Right kidney (tissue), 1 donor: ENCODE results near the gene SELENOF.
A peak's percentile ranks its signal among the peaks of the same experiment; 100 is the strongest.
"Not testable (repeated sequence)": the region's sequence is repeated elsewhere in the genome, so short reads cannot be mapped to it uniquely, and the experiment has no call there.

Experiments
- DNase-seq: peaks from one replicate; pipeline ENCODE4 v3.0.0-alpha.2; 2016

The SELENOF gene

DNA sequence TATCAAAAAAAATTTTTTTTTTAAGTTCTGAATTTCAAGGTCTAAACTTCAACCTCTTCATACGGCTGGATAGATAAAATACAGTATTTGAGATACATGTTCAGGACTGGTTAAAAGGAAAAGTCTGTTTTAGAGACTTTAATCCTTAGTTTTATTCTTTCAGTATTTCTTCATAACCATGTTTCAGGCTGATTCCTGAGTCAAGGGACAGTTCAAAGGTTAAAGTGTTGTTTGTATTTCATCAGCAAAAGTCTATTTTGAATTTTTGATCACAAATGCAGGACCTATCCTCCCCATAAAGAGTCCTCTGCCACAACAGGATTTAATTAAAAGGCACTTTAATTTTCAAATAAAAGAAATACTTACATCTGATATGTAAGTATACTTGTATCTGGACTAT lies 53.5 kb downstream of the SELENOF start:
- DNase-seq, result no peak

DNA sequence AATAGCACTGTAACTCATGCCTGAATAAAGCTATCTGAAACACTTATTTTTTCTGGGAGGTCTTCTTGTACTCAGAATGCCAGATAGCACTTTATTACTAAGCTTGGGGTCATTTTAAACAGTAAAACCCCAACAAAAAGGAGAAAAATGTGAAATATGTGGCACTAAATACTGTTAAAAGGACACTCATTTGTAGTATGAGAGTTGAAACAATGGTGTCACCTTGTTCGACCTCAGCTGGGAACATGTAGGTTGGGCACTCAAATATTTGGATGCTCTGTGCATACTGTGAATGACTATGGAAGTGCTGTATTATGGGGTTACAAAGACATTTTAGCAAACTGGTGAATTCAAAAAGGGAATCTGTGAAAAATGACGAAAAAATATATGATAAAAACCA lies 53.9 kb downstream of the SELENOF start:
- no peak for DNase-seq

DNA sequence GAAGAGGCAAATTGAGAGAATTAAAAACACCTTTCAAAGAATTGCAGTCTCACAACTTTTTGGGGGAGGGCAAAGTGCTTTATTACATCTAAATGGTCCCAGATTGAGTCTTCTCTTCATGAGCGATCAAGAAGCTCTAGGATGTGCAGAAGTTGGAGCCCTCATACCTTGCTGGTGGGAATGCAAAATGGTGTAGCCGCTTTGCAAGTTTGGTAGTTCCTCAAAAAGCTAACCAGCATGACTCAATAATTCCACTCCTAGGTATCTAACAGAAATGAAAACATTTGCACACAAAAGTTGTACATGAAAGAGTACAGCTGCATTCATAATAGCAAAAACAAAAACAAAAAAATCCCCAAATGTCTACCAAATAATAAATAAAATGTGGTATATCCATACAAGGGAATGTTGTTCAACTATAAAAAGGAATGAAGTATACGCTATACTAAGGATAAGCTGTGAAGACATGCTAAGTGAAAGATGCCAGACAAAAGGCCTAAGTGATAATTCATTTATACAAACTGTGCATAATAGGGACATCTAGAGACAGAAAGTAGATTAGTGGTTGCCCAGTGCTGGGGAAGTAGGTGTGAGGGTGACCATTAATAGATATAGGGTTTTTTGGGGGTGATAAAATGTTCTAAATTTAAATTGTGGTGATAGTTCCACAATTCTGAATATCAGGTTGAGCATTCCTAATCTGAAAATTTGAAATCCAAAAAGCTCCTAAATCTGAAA lies 55.2 kb downstream of the SELENOF start:
- no peak for DNase-seq

DNA sequence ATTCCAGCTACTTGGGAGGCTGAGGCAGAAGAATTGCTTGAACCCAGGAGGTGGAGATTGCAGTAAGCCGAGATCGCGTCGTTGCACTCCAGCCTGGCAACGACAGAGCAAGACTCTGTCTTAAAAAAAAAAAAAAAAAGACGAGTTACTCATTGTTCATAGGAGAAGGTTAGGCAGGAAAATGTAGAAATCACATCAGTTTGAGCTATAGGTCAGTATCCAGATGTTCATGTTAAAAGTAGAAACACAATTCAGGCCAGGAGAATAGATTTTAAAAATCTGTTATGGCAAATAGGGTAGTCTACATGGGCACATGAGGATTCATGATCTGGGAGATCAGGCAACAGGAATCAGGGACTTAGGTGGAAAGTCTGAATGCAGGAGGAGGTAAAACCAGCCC lies 57.7 kb downstream of the SELENOF start:
- no peak for DNase-seq

DNA sequence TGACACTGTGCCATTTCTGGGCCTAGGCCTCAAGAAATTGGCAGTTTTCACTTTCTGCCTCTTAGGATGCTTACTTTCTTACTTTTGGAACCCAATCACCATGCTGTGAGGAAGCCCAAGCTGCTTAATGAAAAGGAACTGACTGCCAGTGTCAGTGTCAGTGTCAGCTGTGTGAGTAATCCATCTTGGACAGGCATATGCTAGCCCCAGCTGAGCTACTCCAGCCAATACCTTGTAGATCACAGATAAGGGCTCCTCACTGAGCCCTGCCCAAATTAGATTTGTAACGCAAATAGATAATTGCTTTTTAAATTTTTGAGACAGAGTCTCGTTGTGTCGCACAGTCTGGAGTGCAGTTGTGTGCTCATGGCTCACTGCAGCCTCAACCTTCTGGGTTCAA lies 59.6 kb downstream of the SELENOF start:
- DNase-seq, result no peak

DNA sequence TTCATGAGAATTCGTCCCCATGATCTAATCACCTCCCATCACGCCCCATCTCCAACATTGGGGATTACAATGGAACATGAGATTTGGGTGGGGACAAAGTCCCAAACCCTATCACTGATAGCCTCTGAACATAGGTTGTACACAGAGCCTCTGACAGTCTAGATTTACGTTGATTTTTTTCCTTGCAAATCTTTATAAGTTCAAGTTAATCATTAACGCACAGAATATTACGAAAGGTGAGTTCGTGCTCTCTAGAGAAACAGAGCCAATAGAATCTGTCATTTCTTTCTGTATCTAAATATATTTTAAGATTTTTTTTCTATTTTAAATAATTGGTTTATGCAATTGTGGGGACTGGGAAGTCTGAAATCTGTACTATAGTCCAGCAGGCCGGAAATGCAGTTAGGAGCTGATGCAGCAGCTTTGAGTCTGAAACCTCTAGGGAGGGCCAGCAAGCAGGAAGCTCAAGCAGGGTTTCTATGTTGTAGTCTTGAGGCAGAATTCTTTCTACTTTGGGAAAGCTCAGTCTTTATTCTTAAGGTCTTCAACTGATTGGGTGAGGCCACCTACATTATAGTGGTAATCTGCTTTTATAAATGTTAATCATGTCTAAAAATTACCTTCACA lies 61.0 kb downstream of the SELENOF start:
- no peak for DNase-seq

DNA sequence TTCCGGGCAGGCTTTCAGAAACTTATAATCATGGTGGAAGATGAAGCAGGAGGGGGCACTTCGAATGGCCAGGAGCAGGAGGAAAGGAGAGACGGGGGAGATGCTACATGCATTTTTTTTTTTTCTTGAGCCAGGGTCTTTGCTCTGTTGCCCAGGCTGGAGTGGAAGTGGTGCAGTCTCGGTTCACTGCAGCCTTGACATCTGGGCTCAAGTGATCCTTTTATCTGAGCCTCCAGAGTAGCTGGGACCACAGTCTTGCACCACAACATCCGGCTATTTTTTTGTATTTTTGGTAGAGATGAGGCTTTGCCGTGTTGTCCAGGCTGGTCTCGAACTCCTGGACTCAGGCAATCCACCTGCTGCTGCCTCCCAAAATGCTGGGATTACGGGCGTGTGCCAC lies 61.6 kb downstream of the SELENOF start:
- no peak for DNase-seq

DNA sequence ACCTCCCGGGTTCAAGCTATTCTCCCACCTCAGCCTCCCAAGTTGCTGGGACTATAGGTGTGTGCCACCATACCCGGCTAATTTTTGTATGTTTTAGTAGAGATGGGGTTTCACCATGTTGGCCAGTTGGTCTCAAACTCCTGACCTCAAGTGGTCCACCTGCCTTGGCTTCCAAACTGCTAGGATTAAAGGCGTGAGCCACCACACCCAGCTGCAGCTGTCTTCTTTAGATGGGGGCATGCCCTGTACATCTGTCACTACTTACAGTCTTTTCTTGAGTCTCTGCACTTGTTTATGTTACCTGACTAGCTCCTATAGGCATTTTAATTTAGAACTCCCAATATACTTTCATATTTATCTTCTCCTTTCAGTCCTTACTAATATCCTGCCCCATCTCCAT lies 64.2 kb downstream of the SELENOF start:
- no peak for DNase-seq

DNA sequence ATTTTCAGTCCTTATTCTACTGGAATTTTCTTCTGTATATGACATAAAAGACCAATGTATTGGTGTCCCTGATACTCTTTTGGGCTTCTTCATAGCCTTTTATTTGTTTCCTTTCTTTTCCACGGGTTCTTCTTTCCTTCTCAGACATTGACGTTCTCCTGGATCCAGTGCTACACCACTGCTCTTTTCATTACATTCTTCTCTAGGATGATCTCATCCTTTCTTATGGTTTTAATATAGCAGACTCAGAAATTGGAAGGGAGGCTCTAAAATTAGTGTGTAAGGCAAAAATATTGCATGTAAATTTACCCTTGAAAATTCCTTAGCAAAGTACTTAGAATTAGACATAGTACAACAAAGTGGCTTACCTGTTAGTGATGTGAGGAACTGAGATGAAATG lies 65.3 kb downstream of the SELENOF start:
- no peak for DNase-seq

DNA sequence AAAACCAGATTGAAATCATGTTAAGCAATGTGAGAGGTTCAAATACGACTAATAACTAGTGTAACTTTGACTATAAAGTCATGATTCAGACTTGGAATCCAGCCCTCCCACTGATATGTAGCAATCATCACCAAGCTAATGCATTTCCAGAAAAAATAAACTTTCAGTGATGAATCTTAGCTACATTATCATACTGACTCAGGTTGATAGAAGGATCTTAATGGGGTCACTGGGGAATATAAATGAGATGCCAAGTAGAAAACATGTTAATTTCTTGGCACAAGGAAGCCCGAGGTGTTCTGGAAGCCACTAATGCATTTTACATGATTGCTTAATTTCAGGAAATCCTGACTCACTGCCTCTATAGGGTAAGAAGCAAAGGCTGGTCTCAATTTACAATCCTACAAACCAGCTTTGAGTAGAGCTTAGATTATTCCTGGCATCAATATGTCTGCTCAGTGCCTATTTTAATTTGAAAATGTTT lies 67.7 kb downstream of the SELENOF start:
- no peak for DNase-seq

DNA sequence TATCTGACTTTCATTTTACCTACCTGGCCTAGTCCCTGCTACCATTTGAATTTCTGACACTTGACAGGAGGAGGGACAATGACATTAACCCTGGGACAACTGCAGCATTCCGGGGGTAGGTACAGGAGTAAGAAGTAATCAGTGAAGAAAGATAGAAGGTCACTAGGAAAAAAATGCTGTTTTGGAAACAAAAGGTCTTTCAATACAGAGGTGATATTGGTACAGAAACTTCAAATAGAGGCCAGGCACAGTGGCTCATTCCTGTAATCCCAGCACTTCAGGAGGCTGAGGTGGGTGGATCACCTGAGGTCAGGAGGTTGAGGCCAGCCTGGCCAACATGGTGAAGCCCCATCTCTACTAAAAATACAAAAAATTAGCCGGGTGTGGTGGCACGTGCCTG lies 68.4 kb downstream of the SELENOF start:
- no peak for DNase-seq

DNA sequence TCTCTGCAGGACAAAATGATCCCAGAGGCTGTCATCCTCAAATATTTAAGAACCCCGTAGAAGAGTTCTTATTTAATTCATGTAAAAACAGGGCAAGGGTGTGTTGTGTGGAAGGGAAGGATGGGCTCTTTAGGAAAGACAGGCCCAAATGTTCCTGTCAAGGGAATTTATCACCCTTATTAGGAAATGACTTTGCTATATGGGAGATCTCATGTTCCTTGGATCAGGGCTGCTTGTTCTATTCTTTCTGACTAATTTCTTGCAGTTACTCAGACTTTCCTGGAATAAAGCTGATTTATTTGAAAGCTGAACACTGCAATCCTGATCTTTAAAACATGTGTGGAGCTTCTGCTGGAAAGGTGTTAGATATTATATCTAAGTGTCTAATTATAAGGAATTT lies 72.8 kb downstream of the SELENOF start:
- no peak for DNase-seq

DNA sequence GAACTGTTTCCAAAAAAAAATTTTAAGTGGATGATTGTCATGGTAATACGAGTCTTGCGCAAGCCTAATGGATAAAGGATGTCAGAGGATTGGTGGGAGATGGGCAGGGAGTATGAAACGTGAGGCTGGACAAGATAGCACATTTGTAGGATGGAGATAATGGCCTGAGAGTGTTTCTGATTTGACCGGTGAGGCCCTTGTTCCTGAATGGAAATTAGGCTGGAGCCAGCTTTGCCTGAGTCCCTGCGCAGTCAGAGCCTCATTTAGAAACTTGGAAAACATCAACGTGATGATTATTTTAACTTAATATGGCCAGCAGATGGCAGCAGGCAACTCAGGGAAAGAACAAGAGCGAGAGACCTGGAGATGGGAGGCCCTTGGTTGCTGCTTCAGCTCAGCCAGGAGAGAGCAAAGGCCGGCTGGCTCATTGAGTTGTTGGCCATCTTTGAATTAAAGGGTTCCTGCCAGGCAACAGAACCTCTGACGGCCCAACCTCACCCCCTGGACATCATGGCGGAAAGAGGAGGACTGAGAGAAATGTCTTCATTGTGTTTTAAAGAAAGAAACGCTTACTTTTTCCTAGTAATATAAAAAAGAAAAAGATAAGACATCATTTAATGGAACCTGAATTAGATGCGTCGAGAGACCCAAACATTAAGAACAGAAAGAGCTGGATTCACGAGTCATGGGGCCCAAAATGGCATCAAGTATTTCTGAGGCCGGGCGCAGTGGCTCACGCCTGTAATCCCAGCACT lies 80.3 kb downstream of the SELENOF start:
- peak; percentile 44 for DNase-seq

DNA sequence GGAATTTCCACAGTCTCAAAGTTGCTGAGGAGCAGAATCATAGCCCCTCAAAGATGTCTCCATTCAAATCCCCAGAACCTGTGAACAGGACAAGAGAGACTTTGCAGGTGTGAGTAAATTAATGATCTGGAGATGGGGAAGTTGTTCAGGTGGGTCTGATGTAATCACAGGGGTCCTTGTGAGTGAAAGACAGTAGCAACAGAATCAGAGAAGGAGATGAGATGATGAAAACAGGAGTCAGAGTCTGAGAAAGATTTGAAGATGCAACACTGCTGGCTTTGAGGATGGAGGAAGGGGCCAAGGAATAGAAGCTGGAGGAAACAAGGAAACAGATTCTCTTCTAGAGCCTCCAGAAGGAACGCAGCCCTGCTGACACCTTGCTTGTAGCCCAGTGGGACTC lies 81.5 kb downstream of the SELENOF start:
- DNase-seq, result no peak

DNA sequence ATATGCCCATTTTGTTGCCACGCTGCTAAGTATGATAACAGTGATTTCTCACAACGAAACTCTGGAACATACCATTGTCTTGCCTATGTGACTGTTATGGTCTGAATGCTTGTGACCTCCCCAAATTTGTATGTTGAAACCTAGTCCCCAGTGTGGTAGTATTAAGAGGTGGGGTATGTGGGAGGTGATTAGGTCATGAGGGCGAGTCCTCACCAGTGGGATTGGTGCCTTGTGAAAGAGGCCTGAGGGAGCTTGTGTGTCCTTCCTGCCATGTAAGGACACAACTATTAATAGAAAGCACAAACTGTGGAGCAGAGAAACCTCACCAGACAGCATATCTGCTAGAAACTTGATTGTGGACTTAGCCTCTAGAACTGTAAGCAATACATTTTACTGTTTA lies 84.6 kb downstream of the SELENOF start:
- no peak for DNase-seq

DNA sequence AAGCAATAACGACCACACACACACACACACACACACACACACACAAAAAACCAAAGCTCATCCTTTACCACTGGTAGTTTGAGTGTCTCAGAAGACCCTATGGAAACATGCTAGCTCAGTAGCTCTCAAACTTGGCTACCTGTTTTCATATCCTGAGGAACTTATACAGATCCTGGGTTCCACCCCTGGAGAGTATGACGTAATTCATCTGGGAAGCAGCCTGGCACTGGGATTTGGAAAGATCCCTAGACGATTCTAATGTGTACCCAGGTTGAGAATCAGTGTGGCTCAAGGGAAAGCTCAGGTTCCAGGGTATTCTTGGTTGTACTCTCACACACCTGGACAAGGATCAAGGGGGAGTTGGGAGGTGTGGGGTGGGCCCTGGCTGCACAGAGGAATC lies 85.9 kb downstream of the SELENOF start:
- DNase-seq, result no peak

DNA sequence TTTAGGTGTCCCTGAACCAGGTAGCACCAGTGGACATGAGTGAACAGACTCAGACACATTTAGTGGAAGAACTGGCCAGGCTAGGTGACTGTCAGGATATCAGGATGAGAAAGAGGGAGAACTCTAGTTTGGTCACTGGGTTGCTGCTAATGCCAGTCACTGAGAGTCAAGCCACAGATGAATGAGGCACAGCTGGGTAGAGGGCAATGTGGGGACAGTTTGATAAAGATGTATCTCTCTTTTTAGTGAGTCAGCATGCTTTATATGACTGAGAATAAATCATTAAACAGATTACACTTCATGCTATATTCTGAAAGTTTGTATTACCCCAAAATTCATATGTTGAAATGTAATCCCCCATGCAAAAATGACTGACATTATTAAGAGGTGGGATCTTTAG lies 87.1 kb downstream of the SELENOF start:
- no peak for DNase-seq

DNA sequence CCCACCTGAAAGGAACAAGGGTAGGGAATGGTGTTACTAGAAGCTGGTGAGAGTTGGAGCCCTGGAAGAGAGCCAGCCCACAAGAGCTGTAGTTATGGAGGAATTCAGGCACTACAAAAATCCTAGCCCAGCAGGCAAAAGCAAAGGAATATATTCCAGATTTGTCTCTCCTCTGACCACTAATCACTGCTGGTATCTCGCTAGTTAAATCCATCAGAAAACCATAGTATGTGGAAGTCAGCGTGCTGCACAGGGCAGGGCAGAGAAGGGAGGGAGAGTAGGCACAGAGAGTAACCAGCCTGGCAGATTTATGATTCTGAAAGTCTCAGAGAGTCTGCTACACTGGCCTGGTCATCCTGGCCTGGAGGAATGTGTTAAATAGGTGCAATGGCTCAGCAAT lies 88.6 kb downstream of the SELENOF start:
- no peak for DNase-seq

DNA sequence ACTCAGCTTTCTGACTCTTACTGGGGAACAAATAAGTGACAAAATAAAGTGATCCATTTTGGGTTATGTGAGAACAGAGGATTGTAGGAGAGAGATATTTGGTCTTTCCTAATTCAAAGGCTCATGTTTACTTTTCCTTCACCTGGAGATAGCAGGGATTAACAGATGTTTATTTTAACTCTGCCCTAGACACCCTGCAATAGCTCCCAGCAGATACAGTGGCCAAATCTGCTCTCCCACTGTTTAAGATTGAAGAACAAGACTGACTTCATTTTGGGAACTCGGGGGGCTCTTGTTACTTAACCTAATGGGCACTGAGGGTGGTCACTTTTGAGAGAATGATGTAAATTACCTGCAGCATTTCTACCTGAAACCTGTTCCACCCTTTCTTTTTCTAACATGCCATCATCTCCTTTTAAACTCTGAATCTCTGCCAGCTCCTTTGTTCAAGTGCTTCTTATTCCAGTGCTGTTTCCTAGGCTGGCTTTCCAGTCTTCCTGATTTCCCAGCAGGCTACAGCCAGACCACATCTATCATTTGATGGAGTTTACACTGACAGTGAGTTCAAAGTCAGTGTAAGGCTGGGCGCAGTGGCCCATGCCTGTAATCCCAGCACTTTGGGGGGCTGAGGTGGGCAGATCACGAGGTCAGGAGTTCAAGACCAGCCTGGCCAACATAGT lies 90.0 kb downstream of the SELENOF start:
- DNase-seq, result no peak

DNA sequence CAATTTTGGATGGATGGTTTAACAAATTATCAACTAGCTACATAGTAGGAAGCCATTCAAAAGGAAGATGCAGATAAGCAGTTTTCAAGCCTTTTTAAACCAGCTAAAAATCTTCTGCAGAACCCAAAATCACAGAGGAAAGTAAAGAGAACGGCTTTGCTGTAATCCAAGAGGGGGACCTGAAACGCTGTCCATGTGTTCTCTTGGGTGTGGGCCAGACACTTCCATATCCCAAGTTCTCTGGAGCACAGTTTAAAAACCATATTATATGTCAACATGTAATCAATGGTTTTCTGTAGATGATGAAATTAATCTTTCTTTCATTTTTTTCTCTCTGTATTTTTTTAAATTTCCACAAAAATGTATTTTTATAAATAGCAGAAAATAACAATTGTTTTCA lies 90.5 kb downstream of the SELENOF start:
- DNase-seq, result no peak

DNA sequence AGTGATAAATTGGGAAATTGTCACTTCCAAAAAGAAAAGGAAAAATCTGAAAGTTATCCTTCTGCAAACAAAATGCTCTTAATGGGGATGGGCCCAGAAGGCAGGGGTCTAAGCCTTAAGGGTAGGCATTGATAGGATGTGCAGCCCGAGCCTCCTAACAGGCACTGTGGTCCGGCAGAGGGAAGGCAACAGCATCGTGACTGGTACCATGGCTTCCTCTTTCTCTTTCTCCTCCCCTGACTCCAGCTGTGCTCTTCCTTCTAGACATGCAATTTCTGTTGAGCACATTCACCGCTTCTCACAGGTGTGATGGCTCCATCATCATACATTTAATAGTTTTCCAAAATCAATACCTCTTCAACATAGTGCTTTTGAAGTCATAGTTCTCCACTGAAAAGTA lies 91.5 kb downstream of the SELENOF start:
- DNase-seq, result no peak

DNA sequence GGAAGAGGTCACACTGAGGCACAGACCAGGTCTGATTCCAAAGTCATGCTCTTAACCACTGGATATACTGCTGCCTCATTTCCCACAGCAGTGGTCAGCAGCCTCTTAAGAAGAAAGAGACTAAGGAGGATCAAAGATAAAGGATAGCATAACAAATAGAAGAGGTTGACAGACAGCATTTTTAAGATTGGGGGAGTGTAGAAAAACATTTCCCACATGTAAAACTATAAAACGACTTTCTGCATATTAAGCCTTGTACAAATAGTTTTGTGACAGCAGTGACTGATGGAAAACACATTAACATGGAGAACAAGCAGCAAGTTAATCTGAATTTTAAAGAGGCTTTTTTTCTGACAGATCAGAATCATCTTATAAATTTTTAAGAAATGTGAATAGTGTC lies 92.0 kb downstream of the SELENOF start:
- no peak for DNase-seq

DNA sequence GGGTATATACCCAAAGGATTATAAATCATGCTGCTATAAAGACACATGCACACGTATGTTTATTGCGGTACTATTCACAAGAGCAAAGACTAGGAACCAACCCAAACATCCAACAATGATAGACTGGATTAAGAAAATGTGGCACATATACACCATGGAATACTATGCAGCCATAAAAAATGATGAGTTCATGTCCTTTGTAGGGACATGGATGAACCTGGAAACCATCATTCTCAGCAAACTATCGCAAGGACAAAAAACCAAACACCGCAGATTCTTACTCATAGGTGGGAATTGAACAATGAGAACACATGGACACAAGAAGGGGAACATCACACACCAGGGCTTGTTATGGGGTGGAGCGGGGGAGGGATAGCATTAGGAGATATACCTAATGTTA lies 94.0 kb downstream of the SELENOF start:
- DNase-seq, result not testable (repeated sequence)
